Measurements from ENCODE around the gene ZNF821. TPM values are rescaled to one million over a fixed set of nuclear protein-coding genes. Genes with fewer than 3 reads are reported as not detected.
"Not testable (repeated sequence)": the region's sequence is repeated elsewhere in the genome, so short reads cannot be mapped to it uniquely, and the experiment has no call there.

Gene ZNF821
- total RNA-seq, 1 experiment from 2014 or later = 6.6 TPM

DNA sequence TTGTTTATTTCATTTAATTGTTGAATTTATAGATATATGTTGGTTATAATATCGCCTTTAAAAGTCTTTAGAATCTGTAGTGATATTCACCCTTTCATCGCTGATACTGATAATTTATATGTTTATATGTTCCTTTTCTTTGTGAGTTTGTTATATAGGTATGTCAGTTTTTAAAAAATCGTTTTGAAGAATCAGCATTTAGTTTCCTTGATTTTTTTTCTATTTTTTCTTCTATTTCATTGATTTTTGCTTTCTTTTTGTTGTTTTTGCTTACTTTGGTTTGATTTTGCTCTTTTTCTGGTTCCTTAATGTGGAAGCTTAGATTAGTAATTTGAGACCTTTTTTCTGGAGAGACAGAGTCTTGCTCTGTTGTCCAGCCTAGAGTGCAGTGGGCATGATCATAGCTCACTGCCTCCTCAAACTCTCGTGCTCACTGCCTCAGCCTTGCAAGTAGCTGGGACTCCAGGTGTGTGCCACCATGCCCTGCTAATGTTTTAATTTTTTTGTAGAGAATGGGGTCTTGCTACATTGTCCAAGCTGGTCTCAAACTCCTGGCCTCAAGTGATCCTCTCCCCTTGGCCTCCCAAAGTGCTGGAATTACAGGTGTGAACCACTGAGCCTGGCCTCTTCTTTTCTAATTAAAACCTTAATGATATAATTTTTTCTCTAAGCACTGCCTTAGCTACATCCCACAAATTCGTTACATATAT lies 18.8 kb upstream of the ZNF821 start:
- DNase-seq (ENCODE audit: low read depth) = no peak

DNA sequence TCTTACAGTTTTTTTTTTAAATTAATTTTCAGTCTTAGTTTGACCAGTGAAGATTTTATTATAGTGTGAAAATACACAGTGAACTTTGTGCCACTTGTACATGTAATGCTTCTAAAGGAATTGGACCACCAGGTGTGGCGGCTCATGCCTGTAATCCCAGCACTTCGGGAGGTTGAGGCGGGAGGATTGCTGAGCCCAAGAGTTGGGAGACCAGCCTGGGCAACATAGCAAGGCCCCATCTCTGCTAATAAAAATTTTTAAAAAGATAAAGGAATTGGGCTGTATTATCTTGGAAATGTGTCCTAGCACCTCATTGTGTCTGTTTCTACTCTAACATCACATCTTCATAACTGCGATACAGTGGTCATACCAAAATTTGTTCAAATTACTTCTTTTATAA lies 15.2 kb upstream of the ZNF821 start:
- DNase-seq (ENCODE audit: low read depth) = no peak

DNA sequence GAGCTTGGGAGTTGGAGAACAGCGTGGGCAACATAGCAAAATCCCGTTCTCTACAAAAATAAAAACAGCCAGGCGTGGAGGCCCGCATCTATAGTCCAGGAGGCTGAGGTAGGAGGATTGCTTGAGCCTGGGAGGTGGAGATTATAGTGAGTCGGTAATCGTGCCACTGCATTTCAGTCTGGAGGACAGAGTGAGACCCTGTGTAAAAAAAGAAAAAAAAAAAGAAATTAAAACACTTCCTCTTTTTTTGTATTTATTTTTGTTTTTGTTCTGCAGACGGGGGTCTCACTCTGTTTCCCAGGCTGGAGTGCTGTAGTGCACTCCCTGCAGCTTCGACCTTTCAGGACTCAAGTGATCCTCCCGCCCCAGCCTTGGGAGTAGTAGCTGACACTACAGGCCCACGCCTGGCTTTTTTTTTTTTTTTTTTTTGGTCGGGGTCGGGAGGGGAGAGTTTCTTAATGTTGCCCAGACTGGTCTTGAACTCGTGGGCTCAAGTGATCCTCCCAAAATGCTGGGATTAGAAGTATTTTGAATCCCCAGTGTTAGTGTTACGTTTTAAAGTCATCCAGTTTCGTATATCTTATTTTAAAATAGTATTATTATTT lies 12.9 kb upstream of the ZNF821 start:
- DNase-seq (ENCODE audit: low read depth) = no peak

DNA sequence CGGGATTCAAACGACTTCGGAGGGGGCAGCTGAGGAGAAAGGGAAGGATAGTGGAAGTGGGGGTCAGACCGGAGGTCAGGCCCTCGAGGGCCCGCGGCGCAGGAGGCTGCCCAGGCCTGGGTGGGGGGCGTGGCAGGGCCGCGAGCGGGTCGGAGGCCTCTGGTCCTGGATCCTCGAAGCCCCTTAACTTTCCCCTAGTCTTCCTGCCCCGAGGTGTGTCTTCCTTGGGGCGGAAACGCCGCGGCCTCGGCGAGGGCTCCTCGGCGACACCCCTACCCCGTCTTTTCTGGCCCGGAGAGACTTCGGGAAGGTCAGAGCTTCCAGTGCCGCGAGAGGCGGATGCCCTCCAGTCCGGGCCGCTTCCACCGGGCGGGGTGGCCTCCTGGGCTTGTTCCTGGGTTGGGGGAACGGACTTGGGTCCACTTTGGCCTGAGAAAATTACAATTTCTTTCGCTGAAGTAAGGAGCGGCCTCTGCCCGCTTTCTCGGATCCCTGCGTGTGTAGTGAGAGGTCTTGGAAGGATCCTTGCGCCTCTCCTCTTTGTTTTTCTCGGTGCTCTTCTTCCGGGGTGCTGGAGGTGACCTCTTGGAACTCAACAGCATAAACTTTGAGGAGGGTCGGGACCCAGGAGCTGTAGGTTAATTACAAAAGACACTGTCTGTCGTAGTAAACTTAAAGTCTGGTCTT lies 11.8 kb upstream of the ZNF821 start:
- DNase-seq (ENCODE audit: low read depth) = peak; percentile 44

DNA sequence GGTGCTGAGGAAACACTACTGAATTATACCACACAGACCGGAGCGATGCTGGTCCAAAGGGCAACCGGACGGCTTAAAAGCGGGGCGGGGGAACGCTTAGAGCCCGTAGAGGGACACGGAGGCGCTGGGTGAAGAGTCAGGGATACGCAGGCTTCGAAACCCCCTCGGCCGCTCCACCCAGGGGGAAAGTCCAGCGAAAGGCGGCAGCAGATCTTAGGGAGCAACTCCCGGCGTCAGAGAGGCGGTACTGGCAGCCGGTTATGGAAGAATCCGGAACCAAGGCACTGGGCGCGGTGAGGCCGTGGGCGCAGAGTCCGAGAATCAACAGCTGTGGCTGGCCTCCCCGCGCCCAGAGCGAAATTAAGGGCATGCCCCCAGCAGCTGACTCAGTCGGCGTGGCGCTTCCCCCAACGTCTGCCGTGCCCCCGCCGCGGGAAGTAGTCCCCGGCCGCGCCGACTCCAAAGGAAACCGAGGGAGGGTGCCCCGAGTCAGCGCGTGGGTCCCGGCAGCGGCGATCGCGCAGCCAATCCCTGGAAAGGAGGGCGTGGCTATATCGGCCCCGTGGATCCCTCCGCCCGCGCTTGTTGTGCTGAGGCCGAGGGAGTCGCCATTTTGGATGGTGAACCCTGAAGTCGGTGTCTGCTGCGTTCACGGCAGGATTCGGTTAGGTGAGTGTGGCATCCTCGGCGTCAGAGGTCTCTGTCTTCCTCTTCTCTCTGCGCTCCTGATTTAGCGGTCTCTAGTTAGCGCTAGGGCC lies 11.1 kb upstream of the ZNF821 start, which contains the start of gene IST1:
Gene IST1 (plus strand): TSS at position 611 of the 758 bp plus-strand sequence. CDS start 20,110 bp downstream, outside the sequence.
- DNase-seq (ENCODE audit: low read depth) = peak; percentile 99

DNA sequence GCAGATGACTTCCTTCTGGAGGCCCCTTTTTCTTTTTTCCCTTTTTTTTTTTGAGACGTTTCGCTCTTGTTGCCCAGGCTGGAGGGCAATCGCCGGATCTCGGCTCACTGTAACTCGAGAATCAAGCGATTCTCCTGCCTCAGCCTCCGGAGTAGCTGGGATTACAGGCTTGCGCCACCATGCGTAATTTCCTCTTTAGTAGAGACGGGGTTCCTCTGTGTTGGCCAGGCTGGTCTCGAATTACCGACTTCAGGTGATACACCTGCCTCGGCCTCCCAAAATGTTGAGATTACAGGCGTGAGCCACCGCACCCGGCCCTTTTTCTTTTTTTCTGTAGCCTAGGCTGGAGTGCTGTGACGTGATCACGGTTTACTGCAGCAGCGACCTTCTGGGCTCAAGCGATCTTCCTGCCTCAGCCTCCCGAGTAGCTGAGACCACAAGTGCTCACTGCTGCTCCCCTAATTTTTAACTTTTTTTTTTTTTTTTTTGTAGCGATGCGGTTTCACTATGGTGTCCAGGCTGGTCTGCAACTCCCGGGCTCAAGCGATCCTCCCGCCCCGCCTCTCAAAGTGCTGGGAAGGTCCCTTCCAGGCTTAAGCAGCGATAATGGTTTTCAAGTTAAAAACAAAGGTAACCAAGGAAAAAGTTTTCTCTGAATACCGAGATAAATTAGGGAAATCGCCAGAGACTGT lies 10.4 kb upstream of the ZNF821 start:
- peak; percentile 57 for DNase-seq (ENCODE audit: low read depth)

DNA sequence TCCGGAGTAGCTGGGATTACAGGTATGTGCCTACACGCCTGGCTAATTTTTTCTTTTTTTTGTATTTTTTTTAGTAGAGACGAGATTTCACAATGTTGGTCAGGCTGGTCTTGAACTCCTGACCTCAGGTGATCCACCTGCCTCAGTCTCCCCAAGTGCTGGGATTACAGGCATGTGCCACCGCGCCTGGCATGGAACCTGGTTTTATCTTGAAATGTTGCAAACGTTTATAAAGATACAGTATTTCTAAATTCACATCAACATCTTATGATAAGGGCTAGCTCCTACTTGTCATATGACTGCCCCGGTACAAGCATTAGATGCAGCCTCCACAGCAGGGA lies 9.9 kb upstream of the ZNF821 start:
- no peak for DNase-seq (ENCODE audit: low read depth)

DNA sequence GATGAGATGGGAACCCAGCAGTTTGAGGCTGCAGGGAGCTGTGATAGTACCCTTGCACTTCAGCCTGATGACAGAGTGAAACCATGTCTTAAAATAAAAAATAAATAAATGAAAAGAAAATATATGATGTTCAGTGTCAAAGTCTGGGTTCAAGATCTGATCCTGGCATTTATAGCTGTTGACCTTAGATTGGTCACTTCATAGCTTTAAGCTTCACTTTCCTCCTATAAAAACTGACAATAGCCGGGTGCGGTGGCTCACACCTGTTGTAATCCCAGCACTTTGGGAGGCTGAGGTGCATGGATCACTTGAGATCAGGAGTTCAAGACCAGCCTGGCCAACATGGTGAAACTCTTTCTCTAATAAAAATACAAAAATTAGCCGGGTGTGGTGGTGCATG lies 5.2 kb upstream of the ZNF821 start:
- no peak for DNase-seq (ENCODE audit: low read depth)

DNA sequence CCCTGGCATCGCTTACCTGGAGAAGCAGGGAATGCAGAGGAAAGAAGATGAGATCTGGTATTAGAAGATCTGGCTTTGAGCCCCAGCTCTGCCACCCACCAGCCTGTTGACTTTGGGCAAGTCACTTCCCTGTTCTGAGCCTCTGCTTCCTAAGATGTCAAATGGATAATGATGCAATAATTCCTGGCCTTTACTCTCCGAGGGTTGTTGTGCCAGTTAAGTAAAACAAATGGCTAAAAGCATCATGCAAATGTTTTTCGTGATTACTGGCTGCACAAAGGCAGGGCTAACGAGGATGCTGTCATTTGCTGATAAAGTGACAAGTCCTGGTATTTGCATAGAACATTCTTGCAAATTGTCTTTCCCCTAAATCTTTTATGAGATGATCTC lies 1.3 kb upstream of the ZNF821 start:
- no peak for DNase-seq (ENCODE audit: low read depth)

DNA sequence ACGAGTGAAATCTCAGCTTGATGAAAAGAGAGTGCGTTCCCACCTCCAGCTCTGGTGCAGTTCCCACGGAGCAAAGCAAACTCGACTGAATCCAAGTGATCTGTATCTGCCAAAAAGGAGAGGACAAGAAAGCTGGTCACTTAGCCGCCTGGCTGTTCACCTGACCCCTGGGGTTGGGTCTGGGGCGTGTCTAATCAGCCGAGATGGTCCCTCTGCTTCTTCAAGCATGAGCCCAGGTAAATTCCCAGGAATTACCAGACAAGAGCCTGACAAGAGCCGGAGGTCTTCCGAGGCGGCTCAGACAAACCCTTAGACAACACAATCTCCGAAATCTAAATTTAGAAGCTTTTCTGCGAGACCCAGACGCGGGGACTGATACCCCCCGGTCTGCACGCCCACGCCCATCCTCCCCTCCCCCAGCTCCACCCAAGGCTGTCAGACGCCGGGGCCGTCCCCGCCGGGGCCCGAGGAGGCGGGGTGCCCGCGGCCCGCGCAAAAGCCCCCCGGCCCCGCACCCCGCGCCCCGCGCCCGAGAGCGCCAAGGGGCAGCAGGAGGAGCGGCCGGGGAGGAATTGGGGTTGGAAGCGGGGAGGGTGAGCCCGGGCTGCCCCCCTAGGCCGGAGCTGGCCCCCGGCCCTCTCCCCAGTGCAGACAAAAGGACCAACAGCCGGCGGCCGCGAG lies 674 bp downstream of the ZNF821 start:
- DNase-seq (ENCODE audit: low read depth) = no peak

DNA sequence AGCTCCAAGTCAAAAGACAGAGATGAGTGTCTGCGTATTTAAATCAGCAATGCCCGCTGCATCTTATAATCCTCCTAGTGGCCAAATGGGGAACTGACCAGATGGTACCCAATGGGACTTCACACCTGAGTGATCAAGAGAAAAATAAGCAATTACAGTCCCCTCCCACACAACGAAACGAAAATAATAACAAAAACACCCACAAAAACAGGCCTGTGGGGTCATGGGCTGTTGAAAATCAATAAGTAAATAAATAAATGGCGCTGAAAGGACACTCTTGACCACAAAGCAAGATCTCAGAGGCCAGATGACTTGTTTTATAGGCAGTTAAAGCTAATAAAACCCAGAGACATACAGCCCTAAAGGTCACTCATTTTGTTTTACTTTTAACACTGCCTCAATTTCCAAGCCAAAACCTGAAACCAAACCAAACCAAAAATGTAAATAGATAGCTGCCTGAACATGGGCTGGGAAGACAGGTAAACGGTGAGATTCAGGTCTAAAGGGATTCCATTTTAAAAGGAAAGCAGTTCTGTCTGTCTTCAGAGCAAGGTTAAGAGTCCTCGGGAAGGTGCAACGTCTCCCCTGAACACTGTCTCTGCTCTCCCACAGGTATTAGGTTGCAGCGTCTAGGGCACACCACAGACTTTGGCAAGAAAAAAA lies 1.3 kb downstream of the ZNF821 start:
- peak; percentile 68 for DNase-seq (ENCODE audit: low read depth)

DNA sequence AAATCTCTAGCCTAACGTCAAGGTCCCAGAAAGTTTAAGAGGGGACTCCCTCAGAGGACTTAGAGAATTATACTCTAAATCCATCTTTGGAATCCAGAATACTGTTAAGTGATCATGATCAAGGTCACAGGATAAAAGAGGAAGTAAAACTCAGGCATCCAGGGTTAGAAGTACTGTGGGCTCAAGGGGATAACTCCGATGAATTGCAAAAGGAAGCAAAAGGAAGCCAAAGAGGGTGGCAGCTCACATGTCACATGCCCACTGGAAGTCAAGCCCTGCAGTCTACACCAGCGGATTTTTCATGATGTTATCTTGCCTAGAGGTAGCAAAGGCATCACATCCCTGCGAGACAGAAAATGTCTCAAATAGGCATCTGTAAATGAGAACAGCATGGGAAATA lies 3.8 kb downstream of the ZNF821 start:
- no peak for DNase-seq (ENCODE audit: low read depth)

DNA sequence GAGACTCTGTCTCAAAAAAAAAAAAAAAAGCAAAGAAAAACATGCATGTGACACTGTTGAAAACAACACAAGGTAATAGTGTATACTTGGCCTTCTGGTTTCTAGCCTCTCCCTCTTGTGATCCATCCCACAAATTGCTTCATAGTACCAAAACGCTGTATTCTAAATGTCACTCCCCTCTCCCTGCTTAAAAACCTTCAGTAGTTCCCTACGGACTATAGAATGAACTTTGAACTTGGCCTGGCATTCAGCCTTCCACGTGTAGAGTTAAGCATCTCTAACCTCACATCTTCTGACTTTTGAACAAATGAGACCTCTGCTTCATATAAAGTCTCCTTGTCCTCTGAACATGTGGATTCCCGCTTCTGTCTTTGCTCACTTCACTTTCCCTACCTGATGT lies 5.1 kb downstream of the ZNF821 start:
- DNase-seq (ENCODE audit: low read depth) = no peak

DNA sequence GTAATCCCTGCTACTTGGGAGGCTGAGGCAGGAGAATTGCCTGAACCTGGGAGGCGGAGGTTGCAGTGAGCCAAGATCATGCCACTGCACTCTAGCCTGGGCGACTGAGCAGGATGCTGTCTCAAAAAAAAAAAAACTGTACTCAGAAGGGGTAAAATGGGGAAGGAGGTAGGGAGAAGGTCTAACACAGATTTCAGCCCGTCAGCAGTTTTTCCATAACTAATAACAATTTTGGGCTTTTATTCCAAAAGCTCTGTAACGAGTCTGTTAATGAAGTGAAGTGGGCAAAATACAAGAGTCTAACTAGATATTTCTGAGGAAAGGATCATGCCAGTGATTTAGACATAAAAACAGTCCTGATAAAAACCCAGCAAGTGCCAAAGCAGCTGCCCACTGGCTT lies 10.8 kb downstream of the ZNF821 start:
- no peak for DNase-seq (ENCODE audit: low read depth)

DNA sequence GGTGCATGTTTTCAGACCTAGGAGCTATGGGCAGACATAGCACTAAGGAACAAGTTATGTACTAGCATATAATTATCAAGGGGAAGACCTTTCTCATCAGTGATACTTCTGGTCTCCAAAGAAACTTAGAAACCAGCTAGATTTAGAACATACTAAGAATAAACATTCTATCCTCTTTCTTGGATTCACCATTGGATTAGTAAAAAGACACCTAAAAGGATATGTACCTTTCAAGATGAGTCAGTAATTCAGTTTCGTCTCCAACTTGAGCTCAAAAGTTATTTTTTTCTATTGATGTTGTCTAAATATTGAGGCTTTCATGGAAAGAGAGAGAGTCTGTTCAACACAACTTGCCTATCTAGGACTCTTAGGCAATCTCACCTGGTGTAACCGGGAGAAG lies 13.2 kb downstream of the ZNF821 start:
- DNase-seq (ENCODE audit: low read depth) = no peak

DNA sequence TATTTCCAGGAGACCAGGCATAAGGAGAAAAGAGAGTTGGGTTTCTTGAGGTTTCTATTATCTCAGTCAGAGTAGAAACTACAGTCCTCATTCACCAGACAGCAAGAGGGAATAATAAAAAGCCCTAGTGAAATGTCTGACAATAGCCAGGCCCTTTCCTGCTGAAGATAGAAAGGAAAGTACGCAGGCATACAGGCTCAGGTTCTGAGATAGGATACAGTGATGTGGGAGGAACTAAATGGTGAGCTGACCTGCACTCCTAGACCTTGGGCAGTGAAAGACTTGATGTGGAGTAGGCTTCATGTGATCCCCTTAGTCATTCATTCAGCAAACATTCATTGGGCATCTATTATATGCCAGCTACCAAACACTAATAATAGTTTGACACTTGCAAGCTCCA lies 14.9 kb downstream of the ZNF821 start:
- DNase-seq (ENCODE audit: low read depth) = no peak

DNA sequence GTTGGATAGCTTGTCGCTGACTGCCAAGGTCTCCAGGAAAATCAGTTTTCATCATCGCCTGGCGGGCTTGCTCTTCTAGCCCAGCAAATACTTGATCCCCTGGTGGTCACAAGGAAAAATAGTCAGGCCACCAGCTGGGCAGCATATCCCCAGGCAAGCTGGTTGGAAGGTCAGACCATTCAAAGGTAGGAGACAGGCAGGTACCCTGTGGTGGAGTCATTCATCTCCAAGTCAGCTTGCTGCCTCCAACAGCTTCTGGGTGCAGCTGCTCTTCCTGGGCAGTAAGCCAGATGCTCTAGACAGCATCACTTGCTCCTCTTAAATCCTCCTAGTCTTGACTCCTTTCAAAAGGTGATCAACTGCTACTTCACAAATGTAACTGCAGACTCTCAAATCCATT lies 16.0 kb downstream of the ZNF821 start:
- peak; percentile 44 for DNase-seq (ENCODE audit: low read depth)

DNA sequence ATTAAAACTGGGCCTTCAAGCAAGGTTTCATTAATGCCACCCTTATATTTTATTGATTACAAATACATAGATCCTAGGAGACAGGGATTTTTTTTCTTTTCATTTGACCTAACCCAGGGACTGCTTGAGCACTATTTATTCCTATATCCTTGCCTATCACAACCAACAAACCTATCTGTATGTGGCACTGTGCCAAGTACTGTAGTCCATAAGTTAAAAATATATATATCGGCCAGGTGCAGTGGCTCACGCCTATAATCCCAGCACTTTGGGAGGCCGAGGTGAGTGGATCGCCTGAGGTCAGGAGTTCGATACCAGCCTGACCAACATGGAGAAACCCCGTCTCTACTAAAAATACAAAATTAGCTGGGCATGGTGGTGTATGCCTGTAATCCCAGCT lies 16.8 kb downstream of the ZNF821 start:
- DNase-seq (ENCODE audit: low read depth) = not testable (repeated sequence)

DNA sequence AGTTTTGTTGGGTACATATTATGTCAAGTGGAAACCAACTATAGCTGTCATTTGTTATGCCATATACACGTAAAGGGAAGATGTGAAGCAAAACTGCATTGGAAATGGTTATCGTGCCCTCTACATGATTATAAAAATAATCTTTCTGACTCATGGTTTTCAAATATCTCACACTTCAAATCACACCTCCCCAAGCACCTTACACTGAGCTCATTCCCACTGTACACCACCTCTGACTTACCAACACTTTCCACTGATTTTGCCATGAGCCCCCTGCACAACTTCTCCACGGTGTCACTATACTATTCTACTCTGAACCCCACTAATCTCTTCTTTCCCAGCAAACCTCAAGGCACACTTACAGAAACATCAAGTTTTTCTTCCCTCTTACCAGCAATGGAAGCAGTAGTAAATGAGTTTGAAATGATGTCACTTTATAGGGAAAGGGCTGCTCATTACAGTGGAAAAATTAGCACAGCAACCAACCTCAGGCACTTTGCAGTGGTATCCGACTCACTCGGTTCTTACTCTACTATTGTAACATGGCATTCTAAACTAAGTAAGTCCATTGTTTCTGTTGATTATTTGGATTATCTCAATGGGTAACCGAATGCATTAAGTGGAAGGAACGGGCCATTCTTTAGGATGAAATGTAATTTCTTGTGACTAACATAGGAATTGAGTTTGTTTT lies 18.7 kb downstream of the ZNF821 start:
- no peak for DNase-seq (ENCODE audit: low read depth)

DNA sequence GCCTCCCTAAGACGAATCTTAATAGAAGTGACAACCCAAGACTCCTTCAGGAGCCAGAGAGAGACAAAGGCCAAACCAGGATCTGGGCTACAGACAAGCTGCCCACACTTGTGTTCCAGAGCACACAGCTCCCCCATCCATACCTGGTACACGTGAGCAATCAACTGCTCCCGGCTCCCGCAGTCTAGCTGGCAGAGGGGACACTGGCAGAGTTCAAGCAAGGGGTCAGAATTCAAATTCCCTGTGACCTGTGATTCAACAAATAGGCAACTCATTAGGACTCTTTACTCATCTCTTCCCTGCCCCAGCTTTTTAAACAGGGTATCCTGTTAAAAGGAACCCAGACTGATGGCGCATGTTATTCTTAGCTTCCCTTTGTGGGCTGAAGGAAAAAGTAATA lies 20.0 kb downstream of the ZNF821 start:
- DNase-seq (ENCODE audit: low read depth) = no peak

All from LHCN-M2 (cell line).